ENCODE measurements around the gene FGF12. TPM values are rescaled to one million over a fixed set of nuclear protein-coding genes. Genes with fewer than 3 reads are reported as not detected.

FGF12 gene
- polyA plus RNA-seq, 1 of the 3 experiments (the other 2 are of a cell fraction): 0.30 TPM

- H3K9me2 ChIP-seq: no peaks in the 10 kb centered on the region
- no peak overlapping the region for H3K4me2 ChIP-seq
- CTCF ChIA-PET: interaction anchor here (1.1 to 1.2 kb wide), 3 partner anchors 17 to 124 kb away, joined by 3 read pairs; no protein-coding TSS in a partner anchor
- H3K9me3 ChIP-seq: no peaks in the 10 kb centered on the region
- no peaks in the 10 kb centered on the region for H3K4me1 ChIP-seq (ENCODE audit: control insufficient read depth in 1 of 2, insufficient read depth in 2 of 2, low read depth in 1 of 2, low read length in 1 of 2)
- no peaks in the 10 kb centered on the region for H3K36me3 ChIP-seq (replicated peaks in 1 of 2; ENCODE audit: control insufficient read depth in 1 of 2, insufficient read depth in 2 of 2, low read length in 1 of 2)
- POLR2A ChIA-PET: no interaction called here
- H3K4me3 ChIP-seq (ENCODE audit: low read depth in 2 of 2, low read length in 1 of 2): no peak overlapping the region
- no peak for DNase-seq
- WGBS (ENCODE audit: low lambda C conversion rate): 7% methylated on average over 2 of the region's 2 CpGs
- TF ChIP-seq FOSL2 (IDR thresholded peaks at IDR 0.05; ENCODE audit: borderline replicate concordance, low read depth) (no peak), NFIC (IDR thresholded peaks at IDR 0.05; ENCODE audit: borderline replicate concordance) (no peak)
- H4K20me1 ChIP-seq (ENCODE audit: insufficient read depth): no peaks in the 10 kb centered on the region
- no peak overlapping the region for H2AFZ ChIP-seq (ENCODE audit: low read depth)
- H3K27ac ChIP-seq (ENCODE audit: low read depth in 2 of 2, low read length in 1 of 2): no peak overlapping the region
- no peaks in the 10 kb centered on the region for H3K27me3 ChIP-seq (ENCODE audit: insufficient read depth)
- no peaks in the 10 kb centered on the region for H3K79me2 ChIP-seq (ENCODE audit: insufficient read depth)
- H3F3A ChIP-seq (replicated peaks; ENCODE audit: insufficient read depth): no peaks in the 10 kb centered on the region
- H3K9ac ChIP-seq: no peak overlapping the region
These were observed 30.3 kb downstream of the FGF12 start for GRCh38 chr3:192696943-192697587.

- TF ChIP-seq RXRA (IDR thresholded peaks at IDR 0.05; ENCODE audit: borderline replicate concordance, low read depth): no peak
- no peak for TF ChIP-seq TEAD4 (IDR thresholded peaks at IDR 0.05; ENCODE audit: borderline replicate concordance, insufficient read depth)
- no peak for TF ChIP-seq RCOR1 (IDR thresholded peaks at IDR 0.05; ENCODE audit: low read length)
- TF ChIP-seq ZBTB33 (IDR thresholded peaks at IDR 0.05; ENCODE audit: borderline replicate concordance, low read depth): no peak
- TF ChIP-seq EZH2phosphoT487 (IDR thresholded peaks at IDR 0.05; ENCODE audit: borderline replicate concordance, low read depth): no peak
- no peak for TF ChIP-seq EP300 (IDR thresholded peaks at IDR 0.05; ENCODE audit: borderline replicate concordance in 1 of 2, low read depth in 1 of 2, low read length in 1 of 2)
- no peak for TF ChIP-seq RAD21 (IDR thresholded peaks at IDR 0.05; ENCODE audit: low read length)
- no peak for TF ChIP-seq GATA2 (CRISPR knock-in tag; IDR thresholded peaks at IDR 0.05)
- TF ChIP-seq SIN3A (IDR thresholded peaks at IDR 0.05; ENCODE audit: borderline replicate concordance, low read depth, low read length): no peak
- TF ChIP-seq MAX (IDR thresholded peaks at IDR 0.05; ENCODE audit: low read depth): no peak
- no peaks in the 10 kb centered on the region for H3K9me2 ChIP-seq
- DNase-seq: no peak
- no peak overlapping the region for H3K4me2 ChIP-seq
- POLR2A ChIA-PET: no interaction called here
- H3K79me2 ChIP-seq (ENCODE audit: insufficient read depth): no peaks in the 10 kb centered on the region
- H4K20me1 ChIP-seq (ENCODE audit: insufficient read depth): no peaks in the 10 kb centered on the region
- CTCF ChIA-PET: no interaction called here
- H3K27me3 ChIP-seq (ENCODE audit: insufficient read depth): no peaks in the 10 kb centered on the region
- no peaks in the 10 kb centered on the region for H3F3A ChIP-seq (replicated peaks; ENCODE audit: insufficient read depth)
- H3K27ac ChIP-seq (ENCODE audit: low read depth in 2 of 2, low read length in 1 of 2): no peak overlapping the region
- H3K9me3 ChIP-seq: no peaks in the 10 kb centered on the region
- H3K36me3 ChIP-seq (replicated peaks in 1 of 2; ENCODE audit: control insufficient read depth in 1 of 2, insufficient read depth in 2 of 2, low read length in 1 of 2): no peaks in the 10 kb centered on the region
- no peak overlapping the region for H3K9ac ChIP-seq
- 33% methylated on average over 3 of the region's 5 CpGs for WGBS (ENCODE audit: low lambda C conversion rate)
- H2AFZ ChIP-seq (ENCODE audit: low read depth): no peak overlapping the region
- H3K4me1 ChIP-seq (ENCODE audit: control insufficient read depth in 1 of 2, insufficient read depth in 2 of 2, low read depth in 1 of 2, low read length in 1 of 2): no peaks in the 10 kb centered on the region
- no peak overlapping the region for H3K4me3 ChIP-seq (ENCODE audit: low read depth in 2 of 2, low read length in 1 of 2)
These were observed 39.7 kb downstream of the FGF12 start for GRCh38 chr3:192687488-192688152.
